NCI-H2171 treated with DMSO at 0.1 percent for 48 hours (cell line): Measurements from ENCODE around the gene LYPD6B.
A peak's percentile ranks its signal among the peaks of the same experiment; 100 is the strongest.

Source experiments
- DNase-seq: peaks from one replicate; lab custom pipeline; 2025; lab: John Stamatoyannopoulos, UW

Gene LYPD6B

DNA sequence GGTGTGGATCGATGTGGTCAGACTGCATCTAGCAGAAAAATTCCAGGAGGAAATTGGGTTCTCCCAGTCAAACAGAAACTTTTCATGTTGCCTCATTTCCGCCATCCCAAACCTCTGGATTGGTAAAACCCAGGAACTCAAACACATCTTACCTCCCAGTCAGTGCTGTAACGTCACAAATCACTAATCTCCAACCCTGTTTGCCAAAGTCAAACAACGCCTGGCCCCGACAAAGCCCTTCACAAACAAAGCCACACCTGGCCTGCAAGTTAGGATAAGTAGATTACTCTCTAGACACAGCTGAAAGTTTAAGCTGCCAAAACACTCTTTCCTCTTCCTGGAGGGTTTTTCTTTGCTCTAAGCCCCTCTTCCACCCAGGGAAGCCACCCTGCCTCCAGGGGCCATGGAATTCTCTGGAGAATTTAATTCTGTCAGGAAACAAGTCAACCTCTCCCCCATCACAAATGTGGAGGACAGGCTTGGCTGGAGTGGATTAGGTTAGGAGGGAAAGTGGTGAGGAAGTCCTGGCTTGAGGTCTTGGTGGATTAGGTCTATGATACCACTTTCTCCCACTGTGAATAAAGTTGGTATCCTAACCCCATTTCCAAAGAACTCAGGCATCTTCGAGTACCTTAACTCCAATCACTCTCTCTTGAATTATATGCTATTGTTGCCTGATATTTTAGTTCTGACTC is 86.7 kb downstream of the LYPD6B start:
- DNase-seq: no peak

DNA sequence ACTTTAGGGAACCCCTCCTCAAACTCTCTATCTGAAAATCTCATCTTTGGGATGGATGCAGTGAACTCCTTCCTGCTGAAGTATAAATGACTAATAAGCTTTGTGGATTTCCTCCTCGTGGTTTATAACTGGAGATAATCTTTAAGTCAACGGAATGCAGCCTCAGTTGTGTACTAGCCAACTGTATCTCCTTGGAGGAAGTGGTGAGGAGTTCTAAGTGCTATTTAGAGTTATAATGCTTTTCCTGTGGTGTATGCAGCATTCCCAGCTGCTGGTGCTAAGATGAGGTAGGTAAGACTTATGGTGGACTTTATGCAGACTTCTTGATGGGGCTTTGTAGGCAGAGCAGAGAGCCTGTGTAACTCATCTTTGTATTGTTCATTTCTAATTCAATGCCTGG is 90.9 kb downstream of the LYPD6B start:
- DNase-seq: no peak

DNA sequence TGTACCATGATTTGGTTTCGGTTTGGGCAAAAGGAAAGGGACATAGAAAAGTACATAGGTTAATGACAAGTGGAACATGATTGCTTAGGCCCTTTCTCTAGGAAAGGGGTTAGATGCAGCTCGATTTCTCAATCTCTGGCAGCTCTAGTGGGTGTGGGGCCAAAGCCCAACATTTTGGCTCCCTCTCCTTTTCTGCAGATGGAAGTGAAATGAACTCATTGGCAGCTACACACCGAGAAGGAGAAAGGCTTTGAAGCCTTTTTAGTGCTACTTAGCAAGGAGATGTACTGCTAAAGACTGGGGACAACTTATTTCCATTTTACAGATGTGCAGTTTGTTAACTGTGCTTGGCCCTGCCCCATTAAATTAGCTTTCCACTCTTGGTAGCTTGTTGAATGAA is 93.8 kb downstream of the LYPD6B start:
- DNase-seq: no peak

DNA sequence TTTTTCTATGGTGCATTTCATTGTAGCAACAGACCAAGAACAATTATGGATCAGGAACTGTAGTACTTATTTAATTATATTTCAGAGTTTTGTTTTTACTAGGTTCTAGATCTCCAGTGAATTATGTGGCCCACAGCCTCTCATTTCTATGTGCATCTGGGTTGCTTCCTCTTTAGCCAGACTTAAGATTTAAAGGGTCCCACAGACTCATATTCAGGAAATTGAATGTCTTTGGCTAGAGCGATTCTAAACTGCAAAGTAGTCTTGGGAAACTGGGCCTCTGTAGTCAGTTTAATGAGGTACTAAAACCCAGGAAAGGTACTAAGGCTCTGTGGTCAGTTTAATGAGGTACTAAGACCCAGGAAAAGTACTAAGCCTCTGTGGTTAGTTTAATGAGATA is 94.4 kb downstream of the LYPD6B start:
- DNase-seq: no peak

DNA sequence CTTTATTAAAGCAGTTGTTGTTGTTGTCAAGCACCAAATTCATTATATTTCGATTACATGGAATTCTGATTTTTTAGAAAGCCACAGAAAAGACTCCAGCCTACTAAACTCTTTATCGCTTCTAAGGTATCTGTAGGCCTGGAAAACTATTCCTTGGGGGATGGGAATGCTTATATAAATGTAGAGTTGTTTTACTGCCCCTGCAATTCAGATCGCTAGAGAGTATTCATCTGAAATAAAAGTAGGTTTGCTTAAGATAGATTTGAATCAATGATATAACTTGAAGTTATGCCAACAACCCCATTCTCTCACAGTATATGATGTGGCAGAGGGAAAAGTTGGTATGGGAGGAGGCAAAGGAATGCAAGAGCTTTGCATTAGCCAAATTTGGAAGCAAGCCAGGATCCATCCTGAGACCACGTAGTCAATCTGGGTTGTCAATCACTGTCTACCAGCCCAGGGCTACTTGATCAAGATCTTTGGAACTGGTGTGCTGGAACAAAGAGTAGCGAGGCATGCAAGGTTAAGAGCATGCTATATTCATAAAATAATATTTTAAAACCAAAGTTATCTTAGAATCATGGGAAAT is 95.9 kb downstream of the LYPD6B start:
- DNase-seq: no peak

DNA sequence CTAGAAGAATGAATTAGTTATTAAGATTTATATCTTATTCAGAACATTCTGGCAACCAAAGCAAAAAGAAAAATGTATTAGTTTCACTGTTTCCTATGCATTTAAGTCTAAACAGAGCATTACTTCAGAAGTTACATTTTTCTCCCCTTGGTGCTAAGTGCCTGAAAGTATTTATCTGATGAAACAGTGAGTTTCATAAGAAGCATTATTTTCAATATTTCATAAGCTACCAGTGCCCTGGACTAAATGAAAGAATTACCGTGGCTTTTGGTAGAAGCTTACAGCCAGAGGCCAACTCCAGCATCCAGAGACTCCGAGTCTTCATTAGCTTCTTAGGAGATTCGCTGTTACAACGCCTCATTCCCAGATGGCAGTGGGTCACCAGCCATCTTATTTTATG is 97.6 kb downstream of the LYPD6B start:
- no peak for DNase-seq

DNA sequence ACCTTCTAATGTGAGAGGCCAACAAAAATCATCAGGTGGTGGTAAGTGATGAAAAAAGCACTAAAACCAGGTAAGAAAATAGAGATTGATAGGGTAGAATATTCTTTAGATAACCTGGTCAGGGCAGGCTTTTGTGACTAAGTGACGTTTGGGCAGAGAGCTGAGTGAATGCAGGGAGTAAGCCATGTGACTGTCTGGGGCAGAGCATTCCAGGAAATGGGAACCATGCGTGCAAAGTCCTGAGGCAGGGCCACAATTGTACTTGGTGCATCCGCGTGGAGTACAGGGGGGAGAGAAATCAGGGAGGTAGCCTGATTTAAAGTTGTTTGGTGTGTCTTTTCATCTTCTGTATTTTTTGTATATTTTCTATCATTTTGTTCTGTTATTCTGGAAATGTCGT is 102.5 kb downstream of the LYPD6B start:
- no peak for DNase-seq

DNA sequence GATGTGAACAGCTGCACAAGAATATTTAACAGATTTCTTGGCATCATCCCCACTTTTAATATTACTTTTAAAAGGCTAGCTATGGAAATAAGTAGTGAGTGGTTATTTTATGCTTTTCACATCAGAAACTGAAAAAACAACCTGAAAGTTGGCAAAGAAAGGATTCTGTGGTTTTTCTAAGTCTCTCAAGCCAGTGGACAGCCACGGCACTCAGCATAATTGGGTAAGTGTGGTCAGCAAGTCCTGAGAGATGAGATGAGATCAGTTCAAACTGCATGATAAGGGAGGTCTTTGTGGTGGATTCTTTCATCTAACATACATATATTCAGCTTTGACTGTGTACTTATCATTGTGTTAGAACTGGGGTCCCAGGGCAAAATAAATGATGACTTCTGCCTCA is 105.2 kb downstream of the LYPD6B start:
- no peak for DNase-seq

DNA sequence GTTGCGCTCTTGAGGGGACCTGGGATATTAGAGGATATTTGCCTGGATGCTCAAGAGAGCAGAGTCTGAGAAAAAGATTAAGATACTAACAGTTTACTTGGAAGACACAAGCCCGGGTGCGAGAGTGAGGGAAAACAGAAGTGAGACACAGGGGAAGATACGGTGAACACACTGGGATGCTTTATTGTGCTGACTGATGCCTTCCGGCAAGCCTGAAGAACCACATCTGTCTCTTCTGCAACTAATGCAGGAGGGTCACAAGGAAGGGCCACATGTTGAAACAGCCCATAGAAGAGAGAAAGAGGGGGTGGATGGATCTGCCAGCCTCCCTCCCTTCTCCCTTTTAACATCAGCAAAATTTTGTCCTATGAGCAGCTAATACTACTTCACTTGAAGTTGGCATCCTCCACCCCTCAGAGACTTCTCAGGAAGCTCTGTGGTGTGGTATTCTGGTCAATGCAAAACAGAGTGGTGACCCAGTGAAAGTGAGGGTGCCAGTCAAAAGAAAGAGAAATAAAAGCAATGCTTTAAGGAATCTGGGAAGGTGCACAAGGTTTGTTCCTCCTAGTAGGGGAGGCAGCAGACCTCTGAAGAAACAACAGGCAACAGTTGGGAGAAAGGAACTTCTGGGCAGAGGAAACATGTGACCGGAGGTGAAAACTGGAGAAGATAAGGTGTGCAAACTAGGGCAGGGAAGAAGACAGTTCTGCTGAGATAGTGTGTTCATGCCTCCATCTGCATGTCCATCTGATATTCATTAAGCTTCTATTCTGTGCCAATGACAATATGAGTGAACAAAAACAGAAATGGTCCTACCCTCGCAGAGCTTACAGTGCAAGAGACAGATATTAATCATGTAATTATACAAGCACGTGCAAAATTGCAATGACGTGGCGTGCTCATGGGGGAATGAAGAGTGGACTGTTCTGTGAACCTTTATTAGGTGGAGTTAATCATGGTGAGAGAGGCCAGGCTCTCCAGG is 107.1 kb downstream of the LYPD6B start:
- no peak for DNase-seq

DNA sequence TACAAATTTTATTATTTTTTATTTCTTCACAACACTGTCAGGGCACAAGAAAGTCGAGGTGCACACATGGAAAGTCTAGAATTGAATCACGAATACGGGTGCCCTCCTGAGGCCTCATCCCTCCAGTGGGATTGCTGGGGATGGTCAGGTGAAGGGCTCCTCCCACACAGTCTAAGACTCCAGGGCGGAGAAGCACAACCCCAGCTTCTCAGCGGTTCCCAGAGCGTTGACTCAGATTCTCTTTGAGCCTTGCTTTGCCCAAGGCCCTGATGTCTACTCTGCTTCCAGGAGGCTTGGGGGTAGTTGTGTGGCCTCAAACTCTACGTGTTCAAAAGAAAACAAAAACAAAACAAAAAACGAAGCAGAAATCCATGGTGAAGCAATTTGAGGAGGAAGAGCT is 108.4 kb downstream of the LYPD6B start:
- no peak for DNase-seq

DNA sequence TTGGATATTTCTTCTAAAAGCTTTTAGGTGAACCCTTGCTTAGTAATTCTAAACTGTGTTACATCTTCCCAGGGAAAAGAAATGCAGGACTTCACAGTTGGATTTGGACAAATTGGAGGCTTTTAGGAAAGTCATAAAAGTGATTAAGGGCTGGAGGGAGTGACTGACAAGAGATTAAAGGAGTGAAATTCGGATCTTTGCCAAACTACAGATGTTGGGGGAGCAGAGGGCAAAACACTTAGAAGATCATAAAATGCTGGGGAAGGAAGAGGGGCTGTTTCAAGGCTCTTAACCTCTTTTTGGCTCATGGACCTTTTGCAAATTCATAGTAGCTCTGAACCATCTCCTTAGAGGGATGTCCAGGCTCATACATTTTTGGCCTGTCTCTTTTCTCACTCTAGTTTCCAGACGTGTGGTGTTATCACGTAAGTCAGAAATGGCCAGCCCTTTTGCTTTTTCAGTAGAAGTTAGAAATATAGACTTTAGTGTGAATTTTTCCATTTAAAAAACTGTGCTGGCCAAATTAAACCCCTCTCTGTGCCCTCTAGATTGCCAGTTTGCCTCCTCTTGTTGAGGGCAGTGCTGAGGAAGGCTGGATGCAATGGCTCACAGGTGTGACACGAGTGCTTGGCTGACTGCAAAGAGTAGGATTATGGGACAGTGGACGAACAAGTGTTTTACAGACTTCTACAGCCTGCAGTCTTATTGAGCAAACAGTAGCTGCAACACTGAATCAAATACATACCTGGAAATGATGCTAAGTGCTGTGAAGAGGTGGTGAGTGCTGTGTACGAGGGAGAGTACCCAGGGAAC is 109.9 kb downstream of the LYPD6B start:
- no peak for DNase-seq

DNA sequence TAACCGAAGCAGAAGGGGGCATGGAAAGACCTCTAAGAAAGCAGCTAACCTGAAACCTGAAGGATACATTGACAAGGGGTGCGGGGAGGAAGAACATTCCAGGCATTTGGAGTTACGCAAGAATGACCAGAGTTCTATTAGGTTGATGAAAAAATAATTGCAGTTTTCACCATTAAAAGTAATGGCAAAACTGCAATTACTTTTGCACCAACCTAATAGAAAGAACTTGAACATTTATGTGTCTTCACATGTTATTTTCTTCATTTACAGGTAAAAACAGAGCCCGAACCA is 110.5 kb downstream of the LYPD6B start:
- no peak for DNase-seq

DNA sequence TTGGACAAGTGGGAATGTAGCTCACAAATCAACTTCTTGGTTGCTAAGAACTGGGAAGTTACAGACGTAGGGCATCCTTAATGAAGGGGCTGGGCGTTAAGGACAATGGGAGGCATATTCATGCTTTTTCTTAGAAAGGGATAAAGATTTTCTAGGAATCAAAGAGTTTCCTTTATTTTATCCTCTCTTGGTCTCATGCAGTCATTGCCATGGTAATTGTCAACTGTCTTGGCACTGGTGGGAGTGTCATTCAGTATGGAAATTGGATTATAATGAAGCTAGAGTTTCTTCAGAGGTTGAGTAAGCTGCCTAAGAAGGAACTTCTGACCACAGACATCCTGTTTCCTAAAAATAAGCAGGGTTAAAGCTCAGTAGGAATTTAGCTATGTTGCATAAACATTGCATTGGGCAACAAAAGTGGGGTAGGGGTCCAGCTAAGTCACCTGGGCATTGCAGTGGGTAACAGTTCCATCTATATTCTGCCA is 114.0 kb downstream of the LYPD6B start:
- DNase-seq: no peak

DNA sequence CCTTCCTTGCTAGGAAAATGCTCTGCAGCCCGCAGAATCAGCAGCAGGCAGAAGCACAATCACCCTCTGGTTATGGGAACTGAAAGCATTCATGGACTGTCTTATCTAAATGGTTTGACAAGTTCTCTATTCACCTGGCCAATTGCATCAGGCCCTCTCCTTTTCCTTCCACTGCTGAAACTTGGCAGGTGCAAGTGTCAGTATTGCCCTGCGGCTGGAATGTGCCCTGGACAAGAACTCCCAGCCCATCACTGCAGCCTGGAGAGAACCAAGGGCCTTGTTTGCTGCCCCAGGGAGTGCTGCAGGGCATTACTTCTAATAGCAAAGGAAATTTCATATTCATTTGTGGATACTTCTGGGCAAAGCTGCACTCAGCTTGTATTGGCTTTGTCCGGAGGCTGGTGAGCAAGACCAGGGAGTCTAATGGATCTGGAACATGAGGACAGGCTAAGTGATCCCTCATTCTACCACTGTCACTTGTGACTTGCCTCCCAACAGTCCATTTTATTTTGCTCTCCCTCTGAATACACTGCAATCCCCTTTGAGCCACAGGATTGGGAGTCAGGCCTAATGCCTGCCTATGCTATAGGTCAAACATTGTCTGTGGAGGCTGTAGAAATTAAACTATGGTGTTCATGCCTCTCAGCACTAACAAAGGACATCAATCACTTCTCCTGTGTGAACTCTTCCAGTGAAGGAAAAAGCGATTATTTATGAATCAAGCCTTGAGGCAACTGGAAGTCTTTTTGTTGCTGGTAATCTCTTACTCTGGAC is 116.9 kb downstream of the LYPD6B start:
- DNase-seq: no peak

DNA sequence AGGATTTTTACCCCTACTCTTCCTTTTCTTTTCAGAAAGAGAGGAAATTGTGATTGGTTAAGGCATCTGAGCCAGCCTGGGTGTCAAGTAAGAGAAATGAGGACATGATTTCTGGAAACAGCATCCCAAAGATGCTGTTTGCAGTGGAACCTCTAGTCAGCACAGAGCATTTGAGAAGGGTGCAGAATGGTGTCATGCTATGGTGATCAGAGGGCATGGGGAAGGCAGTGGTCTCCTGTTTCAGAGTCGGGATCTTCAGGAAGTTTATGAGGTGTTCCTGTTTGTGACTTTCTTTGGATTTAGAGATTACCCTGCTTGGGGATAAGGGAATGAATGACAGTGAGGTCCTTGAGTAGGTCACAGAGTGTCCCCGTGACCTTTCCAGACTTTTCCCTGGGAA is 117.5 kb downstream of the LYPD6B start:
- DNase-seq: no peak

DNA sequence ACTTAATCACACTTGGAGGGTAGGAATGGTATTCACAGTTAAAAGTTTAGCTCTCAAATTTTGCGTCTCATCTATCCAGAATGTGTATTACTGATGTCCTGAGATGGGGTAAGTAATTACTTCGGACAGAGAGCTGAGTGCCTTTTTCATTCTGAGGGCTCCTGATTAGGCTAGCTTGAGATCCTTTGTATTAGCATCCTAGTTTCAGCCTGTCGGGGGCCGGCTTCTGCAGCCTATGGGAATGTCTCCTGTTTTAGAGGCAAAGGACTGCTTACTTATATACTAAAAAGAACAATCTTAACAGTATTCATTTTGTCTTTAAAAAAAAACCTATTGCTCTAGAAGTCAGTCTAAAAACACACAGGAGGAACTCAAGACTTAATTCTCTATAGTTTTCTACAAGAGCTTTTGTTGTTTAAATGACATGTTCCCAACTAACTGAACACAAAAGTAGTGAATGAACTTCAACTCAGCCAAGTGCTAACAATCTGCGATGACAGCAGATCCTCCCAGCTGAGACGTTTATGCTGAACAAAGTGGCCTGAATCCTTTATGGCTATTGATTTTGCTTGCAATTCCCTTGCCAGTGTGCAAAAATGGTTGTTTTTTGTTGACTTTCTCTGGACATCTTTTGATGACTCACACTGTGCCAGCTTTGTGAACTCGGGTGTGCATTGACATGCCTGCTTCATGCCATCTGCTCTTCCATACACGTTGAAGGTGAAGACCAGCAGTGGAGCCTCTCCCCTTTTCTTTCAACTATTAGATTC is 118.7 kb downstream of the LYPD6B start:
- DNase-seq: peak; percentile 83

DNA sequence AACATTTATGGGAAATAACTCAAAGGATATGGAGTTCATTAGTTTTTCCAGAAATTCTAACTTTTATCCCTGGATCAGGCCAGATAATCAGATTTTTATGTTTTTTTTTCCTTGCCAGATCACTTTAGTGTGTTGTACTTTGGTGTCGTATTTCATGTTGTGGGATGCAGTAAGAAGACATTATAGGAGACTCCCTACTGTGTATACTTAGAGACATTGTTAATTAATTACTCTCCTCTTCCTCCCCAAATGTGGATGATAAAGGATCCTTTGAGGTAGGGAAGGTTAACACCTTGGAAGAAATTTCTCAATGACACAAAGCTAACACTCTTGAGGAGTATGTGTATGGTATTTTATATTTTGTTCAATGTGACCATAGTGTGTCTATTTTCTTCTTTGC is 120.5 kb downstream of the LYPD6B start:
- peak; percentile 24 for DNase-seq

DNA sequence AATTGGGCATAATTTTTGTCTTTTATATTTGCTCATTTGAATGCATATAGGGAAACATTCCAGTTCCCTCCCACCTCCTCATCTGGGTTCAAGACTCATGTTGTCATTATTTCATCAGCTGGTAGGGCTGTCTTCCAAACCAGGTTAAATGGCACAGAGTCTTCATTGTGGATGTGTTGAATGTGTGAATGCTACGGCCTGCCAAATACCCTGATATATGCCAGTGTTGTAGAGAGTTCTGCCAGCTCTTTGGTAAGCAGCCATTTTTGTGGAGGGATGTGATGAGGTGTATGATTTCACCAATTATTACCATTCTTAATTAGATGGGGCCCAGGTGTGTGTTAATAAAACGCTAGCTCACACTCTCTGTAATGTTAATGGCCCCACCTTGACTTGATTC is 121.7 kb downstream of the LYPD6B start:
- DNase-seq: no peak

DNA sequence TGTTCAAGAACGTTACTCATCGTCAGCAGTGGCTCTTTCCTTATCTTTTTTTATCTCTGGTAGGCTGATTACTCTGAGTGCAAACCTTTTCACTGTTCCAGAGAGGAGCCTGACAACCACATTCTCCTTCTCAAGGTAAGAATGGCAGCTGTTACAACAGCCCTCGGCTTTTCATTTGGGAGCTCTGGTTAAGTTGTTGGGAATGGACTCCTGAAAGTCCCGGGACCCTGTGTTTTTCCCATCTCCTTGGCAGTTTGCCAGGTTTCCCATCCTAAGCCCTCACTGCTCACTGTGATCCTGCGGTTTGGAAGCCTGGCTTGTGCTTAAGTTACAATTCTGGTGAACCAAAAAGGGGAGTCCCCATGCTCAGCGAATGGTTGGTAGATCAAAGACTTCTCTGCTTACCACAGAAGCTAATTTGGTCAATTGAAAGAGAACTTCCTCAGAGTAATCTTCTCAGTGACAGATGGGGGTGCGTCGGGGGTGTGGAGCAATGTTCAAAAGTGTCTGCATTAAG is 122.3 kb downstream of the LYPD6B start:
- peak; percentile 66 for DNase-seq

DNA sequence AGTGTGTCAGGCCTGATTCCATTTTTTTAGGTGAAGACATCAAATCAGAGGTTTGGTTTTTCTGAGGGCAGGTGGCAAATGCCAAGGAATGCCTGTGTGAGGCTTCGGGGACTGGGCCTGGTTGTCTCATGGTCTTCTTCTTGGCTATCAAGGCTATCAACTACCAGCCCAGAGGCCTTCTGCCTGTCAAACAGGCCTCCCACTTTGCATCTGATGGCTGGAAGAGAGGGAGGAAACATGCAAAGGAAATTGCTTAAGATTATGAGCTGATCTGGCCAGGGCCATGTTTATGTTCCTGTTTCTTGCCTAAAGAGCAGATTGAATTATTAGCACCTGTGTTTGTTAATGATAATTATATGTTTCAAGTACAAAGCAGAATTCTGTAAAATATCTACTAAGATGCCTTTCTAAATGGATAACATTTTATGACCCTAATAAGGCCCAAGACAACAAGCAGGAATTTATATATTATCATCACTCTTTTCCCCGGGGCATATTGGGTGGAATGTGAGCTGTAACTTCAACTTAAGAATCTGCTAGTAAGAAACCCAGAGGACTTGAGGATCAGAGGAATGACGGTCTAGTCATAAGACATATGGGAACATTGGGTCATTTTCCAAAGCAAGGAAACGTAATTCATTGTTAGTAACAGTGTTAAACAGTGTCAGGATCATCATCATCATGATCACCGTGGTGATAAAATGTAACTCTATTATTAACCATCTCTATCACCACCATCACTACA is 123.2 kb downstream of the LYPD6B start:
- DNase-seq: no peak
